ENCODE results near the gene OTOP3.

OTOP3 gene

DNA sequence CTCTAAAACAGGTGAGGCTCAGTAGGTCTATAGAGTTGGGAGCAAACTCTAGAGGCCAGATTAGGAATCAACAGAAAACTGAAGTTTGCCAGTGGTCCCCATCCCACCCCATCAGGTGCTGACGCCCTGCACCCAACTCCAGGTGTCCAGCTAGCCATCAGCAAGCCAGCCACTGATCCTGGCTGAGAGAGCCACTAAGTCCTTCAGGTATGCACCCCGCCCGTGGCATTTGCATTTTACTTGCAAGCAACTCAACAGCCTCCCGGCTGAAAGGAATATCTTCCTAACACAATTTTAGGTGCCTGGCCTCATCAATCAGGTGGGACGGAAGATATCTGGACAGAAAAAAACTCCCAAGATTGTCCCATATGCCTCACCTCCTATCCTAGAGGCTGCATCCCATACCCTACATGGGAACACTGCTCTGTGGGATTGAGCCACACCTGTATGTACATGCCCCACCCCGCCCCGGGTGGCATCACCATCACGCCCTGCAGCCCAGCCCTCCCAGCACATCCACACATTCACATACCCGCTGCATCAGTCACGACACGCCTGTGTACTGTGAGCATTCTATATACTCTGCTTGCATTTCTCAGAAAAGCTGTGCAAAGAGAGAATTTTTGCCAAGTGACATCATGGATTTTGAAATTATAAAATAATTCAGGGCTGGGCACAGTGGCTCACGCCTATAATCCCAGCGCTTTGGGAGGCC, 8.3 kb downstream of the OTOP3 start:
- DNase-seq: no peak

DNA sequence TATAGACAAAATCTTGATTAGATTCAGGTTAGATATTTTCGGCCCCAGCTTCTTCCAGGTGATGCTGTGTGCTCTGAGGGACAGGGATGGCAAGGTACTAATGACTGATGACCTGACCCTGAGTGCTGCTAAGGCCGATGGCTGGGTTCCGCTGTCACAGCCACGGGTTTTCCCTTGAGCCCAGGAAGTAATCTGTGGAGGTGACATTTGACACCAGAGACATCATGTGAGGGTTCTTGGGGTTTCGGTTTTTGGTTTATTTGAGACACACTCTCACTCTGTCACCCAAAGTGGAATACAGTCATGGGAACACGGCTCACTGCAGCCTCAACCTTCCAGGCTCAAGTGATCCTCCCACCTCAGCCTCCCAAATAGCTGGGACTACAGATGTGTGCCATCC, 9.8 kb downstream of the OTOP3 start:
- DNase-seq: no peak

- DNase-seq: no peak
Observed at GRCh38 chr17:74946641-74947040, 10.9 kb downstream of the OTOP3 start.

- no peak for DNase-seq
Observed at GRCh38 chr17:74947041-74947754, 11.5 kb downstream of the OTOP3 start.

DNA sequence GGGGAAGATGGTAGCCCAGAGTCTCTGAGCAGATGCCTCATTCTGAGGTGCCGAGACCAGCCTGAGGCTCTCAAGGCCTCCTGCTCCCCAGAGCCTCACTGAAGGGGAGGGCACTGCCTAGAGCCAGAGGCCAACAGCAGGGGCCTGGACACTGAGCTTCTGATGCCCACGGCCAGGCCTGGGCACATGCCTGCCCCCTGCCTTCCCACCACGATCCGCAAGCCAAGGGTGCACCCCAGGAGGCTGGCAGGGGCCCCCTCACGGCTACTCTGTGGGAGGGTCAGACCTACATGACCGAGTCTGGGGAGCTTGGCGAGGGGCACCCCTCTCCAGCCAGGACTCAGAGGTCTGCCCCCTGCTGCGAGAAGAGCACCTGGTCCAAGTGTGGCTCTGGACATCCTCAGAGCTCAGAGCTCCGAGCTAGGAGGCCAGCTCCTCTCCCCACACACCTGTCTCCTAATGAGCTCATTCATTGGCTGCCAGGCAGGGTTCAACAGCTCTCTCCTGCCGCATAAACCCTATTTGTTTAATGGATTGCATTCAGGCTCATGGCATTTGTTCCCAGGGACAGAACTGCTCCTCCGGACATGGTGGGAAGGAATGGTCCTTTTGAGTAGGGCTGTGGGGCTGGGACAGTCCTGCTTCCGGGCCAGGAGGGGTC, 13.9 kb downstream of the OTOP3 start:
- peak; percentile 51 for DNase-seq

DNA sequence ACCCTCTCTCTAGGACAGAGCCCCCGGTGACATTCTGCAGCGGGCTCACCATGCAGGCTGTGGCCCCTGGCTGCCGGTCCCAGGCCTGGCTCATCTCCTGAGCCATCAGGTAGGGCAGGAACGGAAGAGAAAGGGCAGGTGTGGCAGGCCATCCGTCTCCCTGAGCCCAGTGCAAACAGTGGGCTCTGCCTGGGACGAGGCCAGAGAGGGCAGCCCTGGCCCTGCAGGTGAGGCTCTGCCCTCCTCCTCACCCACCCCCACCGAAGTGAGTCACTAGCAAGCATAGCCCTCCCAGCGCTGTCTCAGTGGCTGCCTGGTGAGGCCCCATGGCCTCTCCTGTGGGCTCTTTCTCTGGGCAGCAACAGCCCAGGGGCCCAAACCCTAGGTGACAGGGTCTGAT, 14.5 kb downstream of the OTOP3 start:
- peak; percentile 42 for DNase-seq

DNA sequence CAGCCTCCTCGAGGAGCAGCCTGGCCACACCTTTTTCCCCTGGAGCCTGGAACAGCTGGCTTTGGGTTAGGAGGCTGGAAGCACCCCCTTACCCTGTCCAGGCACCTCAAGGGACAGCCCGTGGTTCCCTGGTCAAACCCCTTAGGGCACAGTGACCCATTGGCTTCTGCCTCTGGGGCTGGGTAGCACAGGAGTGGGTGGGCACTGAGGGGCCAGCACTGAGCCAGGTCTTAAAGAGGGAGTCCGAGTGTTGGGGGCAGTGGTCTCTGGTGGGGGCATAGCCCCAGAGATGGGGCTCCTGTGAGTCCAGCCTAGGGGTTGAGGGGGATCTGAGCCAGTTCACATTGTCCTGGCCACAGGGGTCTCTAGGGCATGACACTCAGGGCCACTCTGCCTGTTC, 15.4 kb downstream of the OTOP3 start:
- DNase-seq: no peak

- DNase-seq: no peak
Observed at GRCh38 chr17:74951680-74952421, 16.2 kb downstream of the OTOP3 start.

GRCh38 chr17:74952431-74953133, 16.9 kb downstream of the OTOP3 start:
- DNase-seq: no peak

GRCh38 chr17:74953134-74953687, 17.5 kb downstream of the OTOP3 start:
- DNase-seq: no peak

DNA sequence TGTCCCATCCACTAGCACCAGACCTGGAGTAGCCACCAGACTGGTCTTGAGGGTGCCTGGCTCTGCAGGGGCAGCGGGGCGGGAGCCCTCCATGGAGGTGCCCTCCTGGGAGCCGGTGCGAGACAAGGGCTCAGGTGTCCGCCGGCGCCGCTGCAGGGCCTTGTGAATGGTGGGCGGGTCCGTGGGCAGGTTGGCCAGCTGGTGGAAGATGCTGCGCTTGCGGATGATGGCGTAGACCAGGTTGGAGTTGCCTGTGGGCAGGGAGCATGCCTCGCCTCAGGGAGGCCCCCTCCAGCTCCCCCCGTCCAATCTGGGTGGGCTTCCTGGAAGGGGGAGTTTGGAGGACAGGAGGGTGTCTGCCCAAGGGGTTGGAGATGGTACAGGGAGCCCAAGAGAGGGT, 18.4 kb downstream of the OTOP3 start:
- no peak for DNase-seq

DNA sequence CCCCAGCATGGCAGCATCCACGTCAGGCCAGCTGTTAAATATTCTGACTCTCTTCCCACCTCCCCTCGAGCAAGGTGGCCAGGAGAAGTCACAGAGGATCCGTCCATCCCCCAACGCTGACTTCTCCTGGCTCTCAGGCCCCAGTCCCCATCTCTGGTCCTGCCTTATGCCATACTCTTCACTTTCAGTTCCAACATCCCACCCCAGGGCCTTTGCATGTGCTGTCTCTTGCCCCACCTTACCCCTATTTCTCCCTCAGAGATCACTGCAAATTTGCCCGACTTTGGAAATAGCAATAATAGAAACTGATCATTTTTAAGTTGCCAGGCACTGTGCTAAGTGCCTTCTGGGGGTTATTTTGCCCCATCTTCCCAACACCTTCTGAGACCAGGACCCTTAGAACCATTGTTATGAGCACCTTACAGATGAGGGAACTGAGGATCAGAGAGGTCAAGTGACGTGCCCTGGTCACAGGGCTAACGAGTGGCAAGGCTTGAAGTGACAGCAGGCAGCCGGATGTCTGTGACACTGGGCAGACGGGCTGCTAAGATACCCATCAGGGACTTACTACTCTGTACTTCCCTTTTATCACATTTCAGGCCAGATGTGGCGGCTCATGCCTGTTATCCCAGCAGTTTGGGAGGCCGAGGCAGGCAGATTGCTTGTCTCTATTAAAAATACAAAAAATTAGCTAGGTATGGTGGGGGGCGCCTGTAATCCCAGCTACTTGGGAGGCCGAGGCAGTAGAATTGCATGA, 19.1 kb downstream of the OTOP3 start:
- no peak for DNase-seq

DNA sequence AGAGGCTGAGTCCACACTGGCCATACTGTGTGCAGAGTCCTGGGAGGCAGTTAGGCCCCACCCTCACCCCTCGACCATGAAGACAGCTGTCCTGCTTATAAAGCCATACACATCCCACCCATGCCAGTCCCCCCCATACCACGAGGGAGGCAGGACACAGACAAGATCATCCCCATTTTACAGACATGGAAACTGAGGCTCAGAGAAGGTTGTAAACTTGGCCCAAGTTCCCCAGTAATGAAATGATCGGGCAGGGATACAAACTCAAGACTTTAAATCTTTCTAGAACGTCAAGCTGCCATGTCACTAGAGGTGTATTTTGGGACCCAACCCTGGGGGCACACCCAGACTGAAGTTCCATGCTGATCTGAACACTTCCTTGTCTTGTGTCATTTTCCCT, 20.4 kb downstream of the OTOP3 start:
- no peak for DNase-seq

- peak; percentile 4 for DNase-seq
Observed at GRCh38 chr17:74957935-74958740, 22.4 kb downstream of the OTOP3 start.

GRCh38 chr17:74959826-74960515, 24.3 kb downstream of the OTOP3 start:
- DNase-seq: no peak

DNA sequence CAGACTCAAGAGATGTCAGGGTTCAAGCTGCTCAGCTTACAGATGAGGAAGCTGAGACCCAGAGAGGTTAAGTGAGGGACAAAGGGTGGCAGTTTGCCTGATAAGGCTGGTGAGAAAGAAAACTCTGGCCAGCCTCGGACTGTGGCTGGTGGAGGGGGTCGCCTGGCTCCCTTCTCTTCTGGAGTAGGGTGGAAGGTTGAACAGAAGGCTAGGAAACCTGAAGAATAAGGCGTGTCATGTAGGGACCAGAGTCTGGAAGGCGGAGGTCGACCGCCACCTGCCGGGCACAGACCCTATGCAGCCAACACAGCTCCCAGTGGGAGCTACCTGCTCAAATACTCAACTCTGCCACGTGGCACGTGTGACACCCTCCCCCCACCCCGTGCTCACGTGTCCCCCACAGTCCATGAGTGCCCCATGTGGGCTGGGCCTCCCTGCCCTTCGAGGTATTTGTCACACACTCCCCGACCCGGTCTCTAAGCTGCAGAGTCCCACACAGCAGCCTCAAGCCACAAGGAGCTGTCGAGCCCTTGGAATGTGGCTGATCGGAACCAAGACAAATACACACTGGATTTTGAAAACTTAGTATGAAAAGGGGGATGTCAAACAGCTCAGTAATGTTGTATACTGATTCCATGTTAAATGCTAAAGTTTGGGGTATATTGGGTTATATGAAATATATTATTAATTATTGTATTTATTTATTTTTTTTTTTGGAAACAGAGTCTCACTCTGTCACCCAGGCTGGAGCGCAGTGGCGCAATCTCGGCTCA, 25.1 kb downstream of the OTOP3 start:
- DNase-seq: no peak

GRCh38 chr17:74961657-74962350, 26.1 kb downstream of the OTOP3 start:
- DNase-seq: peak; percentile 57

- DNase-seq: no peak
Observed at GRCh38 chr17:74962622-74963394, 27.1 kb downstream of the OTOP3 start.

All from DMS153 (cell line).